Fibroblast of lung (primary cell): ENCODE measurements around the gene CLSTN2.

Source experiments
- CTCF ChIP-seq, 2 donors: IDR thresholded peaks in 1 of 2; conservative IDR thresholded peaks in 1 of 2; 1 replicate in 1 of 2; 2 replicates in 1 of 2; pipeline ENCODE4 v1.5.1; 2011 to 2012; ENCODE audit warnings: low read length in 2 of 2, control low read depth in 1 of 2, inconsistent platforms in 1 of 2, low read depth in 1 of 2, mild to moderate bottlenecking in 1 of 2
- EZH2 ChIP-seq: IDR thresholded peaks from 2 replicates; pipeline ENCODE4 v1.5.1; 2012; ENCODE audit warnings: low read length, control low read depth, mild to moderate bottlenecking; ENCODE audit errors: missing control alignments

- TF ChIP-seq CTCF (conservative IDR thresholded peaks at IDR 0.05 in 1 of 2, IDR thresholded peaks at IDR 0.05 in 1 of 2; ENCODE audit: low read depth in 1 of 2, low read length in 2 of 2): no peak
- TF ChIP-seq EZH2: no peak
Measured at GRCh38 chr3:140421884-140422283, 486.9 kb downstream of the CLSTN2 start.
